Measurements from ENCODE around the gene RYR2.

- TF ChIP-seq, protein P1, sequence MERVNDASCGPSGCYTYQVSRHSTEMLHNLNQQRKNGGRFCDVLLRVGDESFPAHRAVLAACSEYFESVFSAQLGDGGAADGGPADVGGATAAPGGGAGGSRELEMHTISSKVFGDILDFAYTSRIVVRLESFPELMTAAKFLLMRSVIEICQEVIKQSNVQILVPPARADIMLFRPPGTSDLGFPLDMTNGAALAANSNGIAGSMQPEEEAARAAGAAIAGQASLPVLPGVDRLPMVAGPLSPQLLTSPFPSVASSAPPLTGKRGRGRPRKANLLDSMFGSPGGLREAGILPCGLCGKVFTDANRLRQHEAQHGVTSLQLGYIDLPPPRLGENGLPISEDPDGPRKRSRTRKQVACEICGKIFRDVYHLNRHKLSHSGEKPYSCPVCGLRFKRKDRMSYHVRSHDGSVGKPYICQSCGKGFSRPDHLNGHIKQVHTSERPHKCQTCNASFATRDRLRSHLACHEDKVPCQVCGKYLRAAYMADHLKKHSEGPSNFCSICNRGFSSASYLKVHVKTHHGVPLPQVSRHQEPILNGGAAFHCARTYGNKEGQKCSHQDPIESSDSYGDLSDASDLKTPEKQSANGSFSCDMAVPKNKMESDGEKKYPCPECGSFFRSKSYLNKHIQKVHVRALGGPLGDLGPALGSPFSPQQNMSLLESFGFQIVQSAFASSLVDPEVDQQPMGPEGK (CRISPR knock-in tag; IDR thresholded peaks at IDR 0.05; ENCODE audit: borderline replicate concordance) = no peak
- TF ChIP-seq ZFP3 (CRISPR knock-in tag; IDR thresholded peaks at IDR 0.05) (no peak), TOX (CRISPR knock-in tag; IDR thresholded peaks at IDR 0.05; ENCODE audit: borderline replicate concordance) (no peak), ZNF70 (CRISPR knock-in tag; IDR thresholded peaks at IDR 0.05) (no peak), SNAI2 (CRISPR knock-in tag; IDR thresholded peaks at IDR 0.05) (no peak), ZNF565 (CRISPR knock-in tag; conservative IDR thresholded peaks at IDR 0.05; ENCODE audit: low read depth) (no peak)
- TF ChIP-seq, protein P2, sequence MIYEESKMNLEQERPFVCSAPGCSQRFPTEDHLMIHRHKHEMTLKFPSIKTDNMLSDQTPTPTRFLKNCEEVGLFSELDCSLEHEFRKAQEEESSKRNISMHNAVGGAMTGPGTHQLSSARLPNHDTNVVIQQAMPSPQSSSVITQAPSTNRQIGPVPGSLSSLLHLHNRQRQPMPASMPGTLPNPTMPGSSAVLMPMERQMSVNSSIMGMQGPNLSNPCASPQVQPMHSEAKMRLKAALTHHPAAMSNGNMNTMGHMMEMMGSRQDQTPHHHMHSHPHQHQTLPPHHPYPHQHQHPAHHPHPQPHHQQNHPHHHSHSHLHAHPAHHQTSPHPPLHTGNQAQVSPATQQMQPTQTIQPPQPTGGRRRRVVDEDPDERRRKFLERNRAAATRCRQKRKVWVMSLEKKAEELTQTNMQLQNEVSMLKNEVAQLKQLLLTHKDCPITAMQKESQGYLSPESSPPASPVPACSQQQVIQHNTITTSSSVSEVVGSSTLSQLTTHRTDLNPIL (CRISPR knock-in tag; IDR thresholded peaks at IDR 0.05; ENCODE audit: low read depth) = no peak
These were observed 630.0 kb downstream of the RYR2 start for GRCh38 chr1:237671935-237672334.
